Testis (tissue), 2 donors: ENCODE results near the gene AMPD3.

Experiments
- POLR2A ChIP-seq: fragments of 450-650 bp; IDR thresholded peaks from one replicate; pipeline ENCODE4 v1.6.1; 2017; ENCODE audit warnings: antibody characterized with exemption, mild to moderate bottlenecking, moderate library complexity
- TF ChIP-seq, protein P1 (sequence below), 3 experiments: fragments of 450-650 bp in 2 of 3; fragments of 200-600 bp in 1 of 3; sonication (generic) in 1 of 3; IDR thresholded peaks; one replicate each; pipeline ENCODE4 v1.5.1; 2016 to 2019; ENCODE audit warnings: antibody characterized with exemption in 3 of 3, mild to moderate bottlenecking in 2 of 3, moderate library complexity in 1 of 3

DNA sequence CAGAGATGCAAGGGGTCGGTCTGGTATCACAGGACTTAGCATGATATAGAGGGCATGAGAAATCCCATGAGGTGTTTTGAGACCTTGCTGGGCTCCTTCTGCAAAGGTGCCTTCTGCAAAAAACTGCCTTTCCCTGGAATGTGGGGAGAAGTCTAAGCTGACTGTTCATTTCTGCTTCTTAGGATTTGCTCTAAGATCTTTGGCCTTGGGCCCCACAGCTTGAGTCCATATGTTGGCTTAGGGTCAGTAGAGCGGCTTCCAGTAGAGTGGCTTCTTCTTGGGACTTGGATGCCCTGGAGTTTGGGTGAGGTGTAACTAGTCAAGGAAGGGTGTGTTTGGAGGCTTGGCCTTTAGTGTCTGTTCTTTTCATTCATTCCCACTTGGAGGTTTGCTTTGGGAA lies 37.0 kb downstream of the AMPD3 start:
- TF ChIP-seq, protein P1, sequence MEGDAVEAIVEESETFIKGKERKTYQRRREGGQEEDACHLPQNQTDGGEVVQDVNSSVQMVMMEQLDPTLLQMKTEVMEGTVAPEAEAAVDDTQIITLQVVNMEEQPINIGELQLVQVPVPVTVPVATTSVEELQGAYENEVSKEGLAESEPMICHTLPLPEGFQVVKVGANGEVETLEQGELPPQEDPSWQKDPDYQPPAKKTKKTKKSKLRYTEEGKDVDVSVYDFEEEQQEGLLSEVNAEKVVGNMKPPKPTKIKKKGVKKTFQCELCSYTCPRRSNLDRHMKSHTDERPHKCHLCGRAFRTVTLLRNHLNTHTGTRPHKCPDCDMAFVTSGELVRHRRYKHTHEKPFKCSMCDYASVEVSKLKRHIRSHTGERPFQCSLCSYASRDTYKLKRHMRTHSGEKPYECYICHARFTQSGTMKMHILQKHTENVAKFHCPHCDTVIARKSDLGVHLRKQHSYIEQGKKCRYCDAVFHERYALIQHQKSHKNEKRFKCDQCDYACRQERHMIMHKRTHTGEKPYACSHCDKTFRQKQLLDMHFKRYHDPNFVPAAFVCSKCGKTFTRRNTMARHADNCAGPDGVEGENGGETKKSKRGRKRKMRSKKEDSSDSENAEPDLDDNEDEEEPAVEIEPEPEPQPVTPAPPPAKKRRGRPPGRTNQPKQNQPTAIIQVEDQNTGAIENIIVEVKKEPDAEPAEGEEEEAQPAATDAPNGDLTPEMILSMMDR (IDR thresholded peaks at IDR 0.05), result no peak
- TF ChIP-seq POLR2A, result no peak
